ENCODE results near the gene ANGPT4.

Gene ANGPT4

GRCh38 chr20:841568-842546 is 74.3 kb downstream of the ANGPT4 start:
- Histone ChIP-seq H3F3A (ENCODE audit: insufficient read depth) (no peaks in the 10 kb centered on the region), H3K9me2 (replicated peaks; ENCODE audit: insufficient read depth, low read length) (no peaks in the 10 kb centered on the region), H3K4me2 (ENCODE audit: low read depth, low read length, poor library complexity, severe bottlenecking) (no peak overlapping the region), H3K27ac (ENCODE audit: low read depth, low read length) (no peak overlapping the region), H3K9me3 (ENCODE audit: insufficient read depth, low read length) (no peaks in the 10 kb centered on the region), H4K20me1 (ENCODE audit: low read depth, low read length) (no peaks in the 10 kb centered on the region), H3K79me2 (ENCODE audit: insufficient read depth, low read length) (no peaks in the 10 kb centered on the region), H3K27me3 (ENCODE audit: low read length) (no peaks in the 10 kb centered on the region), H3K9ac (ENCODE audit: low read length) (no peak overlapping the region), H3K36me3 (ENCODE audit: low read length) (no peaks in the 10 kb centered on the region), H3K4me3 (ENCODE audit: insufficient read depth, low read length, poor library complexity, severe bottlenecking) (no peak overlapping the region), H2AFZ (ENCODE audit: low read depth, low read length, severe bottlenecking) (no peak overlapping the region)
- no peak for TF ChIP-seq EZH2phosphoT487 (conservative IDR thresholded peaks at IDR 0.05; ENCODE audit: low read length)

DNA sequence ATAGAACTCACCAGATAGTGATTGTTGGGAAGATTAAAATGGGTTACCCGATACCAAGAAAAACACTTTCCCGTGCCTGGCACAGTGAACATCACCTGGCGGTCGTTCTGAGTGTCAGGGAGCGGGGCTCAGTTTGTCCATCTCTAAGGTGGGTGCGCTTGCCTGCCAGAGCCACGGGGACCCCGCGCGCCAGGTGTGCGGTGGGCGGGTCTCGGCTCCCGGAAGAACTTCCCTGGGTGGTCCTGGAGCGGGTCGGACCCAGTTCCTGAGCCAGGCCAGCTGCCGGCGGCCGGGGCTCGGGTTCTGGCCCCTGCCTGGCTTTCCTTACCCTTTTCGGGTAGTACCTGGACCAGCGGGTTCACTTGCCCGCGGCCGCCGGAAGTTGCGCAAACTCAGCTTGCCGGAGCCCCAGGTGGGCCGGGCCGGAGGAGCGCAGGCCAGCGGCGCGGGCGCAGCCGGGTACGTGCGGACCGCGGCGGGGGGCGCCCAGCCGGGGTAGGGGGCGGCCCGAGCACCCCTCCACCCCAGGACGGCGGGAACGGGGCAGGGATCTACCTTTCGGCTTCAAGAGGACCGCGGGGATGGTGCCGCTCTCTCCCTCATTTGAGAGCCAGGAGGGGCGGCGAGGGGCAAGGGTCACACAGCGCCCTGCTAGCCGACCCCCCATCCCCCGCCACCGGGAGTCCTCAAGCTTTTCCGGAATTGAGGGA is 75.1 kb downstream of the ANGPT4 start:
- no peak for TF ChIP-seq EZH2phosphoT487 (conservative IDR thresholded peaks at IDR 0.05; ENCODE audit: low read length)
- TF ChIP-seq, protein P1, sequence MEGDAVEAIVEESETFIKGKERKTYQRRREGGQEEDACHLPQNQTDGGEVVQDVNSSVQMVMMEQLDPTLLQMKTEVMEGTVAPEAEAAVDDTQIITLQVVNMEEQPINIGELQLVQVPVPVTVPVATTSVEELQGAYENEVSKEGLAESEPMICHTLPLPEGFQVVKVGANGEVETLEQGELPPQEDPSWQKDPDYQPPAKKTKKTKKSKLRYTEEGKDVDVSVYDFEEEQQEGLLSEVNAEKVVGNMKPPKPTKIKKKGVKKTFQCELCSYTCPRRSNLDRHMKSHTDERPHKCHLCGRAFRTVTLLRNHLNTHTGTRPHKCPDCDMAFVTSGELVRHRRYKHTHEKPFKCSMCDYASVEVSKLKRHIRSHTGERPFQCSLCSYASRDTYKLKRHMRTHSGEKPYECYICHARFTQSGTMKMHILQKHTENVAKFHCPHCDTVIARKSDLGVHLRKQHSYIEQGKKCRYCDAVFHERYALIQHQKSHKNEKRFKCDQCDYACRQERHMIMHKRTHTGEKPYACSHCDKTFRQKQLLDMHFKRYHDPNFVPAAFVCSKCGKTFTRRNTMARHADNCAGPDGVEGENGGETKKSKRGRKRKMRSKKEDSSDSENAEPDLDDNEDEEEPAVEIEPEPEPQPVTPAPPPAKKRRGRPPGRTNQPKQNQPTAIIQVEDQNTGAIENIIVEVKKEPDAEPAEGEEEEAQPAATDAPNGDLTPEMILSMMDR (IDR thresholded peaks at IDR 0.05; ENCODE audit: insufficient read depth, low read length, poor library complexity, severe bottlenecking), result no peak
- Histone ChIP-seq H4K20me1 (ENCODE audit: low read depth, low read length) (no peaks in the 10 kb centered on the region), H3K27me3 (ENCODE audit: low read length) (no peaks in the 10 kb centered on the region), H3K36me3 (ENCODE audit: low read length) (no peaks in the 10 kb centered on the region), H3K4me2 (ENCODE audit: low read depth, low read length, poor library complexity, severe bottlenecking) (no peak overlapping the region), H3K4me3 (ENCODE audit: insufficient read depth, low read length, poor library complexity, severe bottlenecking) (no peak overlapping the region), H3K9me2 (replicated peaks; ENCODE audit: insufficient read depth, low read length) (no peaks in the 10 kb centered on the region), H3K79me2 (ENCODE audit: insufficient read depth, low read length) (no peaks in the 10 kb centered on the region), H3K9me3 (ENCODE audit: insufficient read depth, low read length) (no peaks in the 10 kb centered on the region), H3K27ac (ENCODE audit: low read depth, low read length) (no peak overlapping the region), H2AFZ (ENCODE audit: low read depth, low read length, severe bottlenecking) (no peak overlapping the region), H3F3A (ENCODE audit: insufficient read depth) (no peaks in the 10 kb centered on the region), H3K9ac (ENCODE audit: low read length) (no peak overlapping the region)

- H3K9ac ChIP-seq (ENCODE audit: low read length), result no peak overlapping the region
- no peak overlapping the region for H3K4me2 ChIP-seq (ENCODE audit: low read depth, low read length, poor library complexity, severe bottlenecking)
- peaks cover 4% of the 10 kb centered on the region; the same call in 1 of the 2 replicates for H3K79me2 ChIP-seq (ENCODE audit: insufficient read depth, low read length)
Observed at GRCh38 chr20:840503-840857, 75.7 kb downstream of the ANGPT4 start.

More at GRCh38 chr20:840503-840857, 75.7 kb downstream of the ANGPT4 start:
- TF ChIP-seq, protein P1 (IDR thresholded peaks at IDR 0.05; ENCODE audit: insufficient read depth, low read length, poor library complexity, severe bottlenecking), result no peak
- TF ChIP-seq EZH2phosphoT487 (conservative IDR thresholded peaks at IDR 0.05; ENCODE audit: low read length), result no peak
- Histone ChIP-seq H3K27me3 (ENCODE audit: low read length) (no peaks in the 10 kb centered on the region), H3K36me3 (ENCODE audit: low read length) (no peaks in the 10 kb centered on the region), H3K9me2 (replicated peaks; ENCODE audit: insufficient read depth, low read length) (no peaks in the 10 kb centered on the region), H3K9me3 (ENCODE audit: insufficient read depth, low read length) (no peaks in the 10 kb centered on the region), H2AFZ (ENCODE audit: low read depth, low read length, severe bottlenecking) (no peak overlapping the region), H4K20me1 (ENCODE audit: low read depth, low read length) (no peaks in the 10 kb centered on the region), H3K27ac (ENCODE audit: low read depth, low read length) (no peak overlapping the region), H3K4me3 (ENCODE audit: insufficient read depth, low read length, poor library complexity, severe bottlenecking) (no peak overlapping the region), H3F3A (ENCODE audit: insufficient read depth) (no peaks in the 10 kb centered on the region)

All from SU-DHL-6 (cell line).